ENCODE measurements around the gene FECH.

- TF ChIP-seq CEBPB (IDR thresholded peaks at IDR 0.05; ENCODE audit: low read depth, low read length) = no peak
- no peak for TF ChIP-seq CTCF (conservative IDR thresholded peaks at IDR 0.05; ENCODE audit: low read depth, low read length)
- TF ChIP-seq MAFK (IDR thresholded peaks at IDR 0.05; ENCODE audit: low read depth, low read length) = no peak
- TF ChIP-seq BHLHE40 (IDR thresholded peaks at IDR 0.05; ENCODE audit: low read depth, low read length) = no peak
- TF ChIP-seq POLR2A (IDR thresholded peaks at IDR 0.05; ENCODE audit: low read depth, low read length) = no peak
- TF ChIP-seq RFX5 (IDR thresholded peaks at IDR 0.05; ENCODE audit: low read depth, low read length) = no peak
- no peak for TF ChIP-seq MAZ (IDR thresholded peaks at IDR 0.05; ENCODE audit: borderline replicate concordance, low read depth, low read length)
- TF ChIP-seq SMC3 (IDR thresholded peaks at IDR 0.05; ENCODE audit: low read depth, low read length) = no peak
- no peak for TF ChIP-seq NFE2L2 (IDR thresholded peaks at IDR 0.05; ENCODE audit: low read depth, low read length)
- no peak for TF ChIP-seq USF2 (IDR thresholded peaks at IDR 0.05; ENCODE audit: low read depth, low read length)
- no peak for TF ChIP-seq ELK1 (IDR thresholded peaks at IDR 0.05; ENCODE audit: borderline replicate concordance, low read depth, low read length)
- TF ChIP-seq RAD21 (IDR thresholded peaks at IDR 0.05; ENCODE audit: low read length) = no peak
These were observed 678 bp upstream of the FECH start for GRCh38 chr18:57587098-57587661.
